Erythroblast (primary cell): ENCODE data around the gene RASSF7.

Source experiments
- GATA1 ChIP-seq: IDR thresholded peaks from 2 replicates; pipeline ENCODE4 v1.6.1; 2011; ENCODE audit warnings: low read depth, mild to moderate bottlenecking, control low read depth, low read length, moderate library complexity
- POLR2A ChIP-seq: IDR thresholded peaks from 2 replicates; pipeline ENCODE4 v1.6.1; 2011; ENCODE audit warnings: mild to moderate bottlenecking, low read length

DNA sequence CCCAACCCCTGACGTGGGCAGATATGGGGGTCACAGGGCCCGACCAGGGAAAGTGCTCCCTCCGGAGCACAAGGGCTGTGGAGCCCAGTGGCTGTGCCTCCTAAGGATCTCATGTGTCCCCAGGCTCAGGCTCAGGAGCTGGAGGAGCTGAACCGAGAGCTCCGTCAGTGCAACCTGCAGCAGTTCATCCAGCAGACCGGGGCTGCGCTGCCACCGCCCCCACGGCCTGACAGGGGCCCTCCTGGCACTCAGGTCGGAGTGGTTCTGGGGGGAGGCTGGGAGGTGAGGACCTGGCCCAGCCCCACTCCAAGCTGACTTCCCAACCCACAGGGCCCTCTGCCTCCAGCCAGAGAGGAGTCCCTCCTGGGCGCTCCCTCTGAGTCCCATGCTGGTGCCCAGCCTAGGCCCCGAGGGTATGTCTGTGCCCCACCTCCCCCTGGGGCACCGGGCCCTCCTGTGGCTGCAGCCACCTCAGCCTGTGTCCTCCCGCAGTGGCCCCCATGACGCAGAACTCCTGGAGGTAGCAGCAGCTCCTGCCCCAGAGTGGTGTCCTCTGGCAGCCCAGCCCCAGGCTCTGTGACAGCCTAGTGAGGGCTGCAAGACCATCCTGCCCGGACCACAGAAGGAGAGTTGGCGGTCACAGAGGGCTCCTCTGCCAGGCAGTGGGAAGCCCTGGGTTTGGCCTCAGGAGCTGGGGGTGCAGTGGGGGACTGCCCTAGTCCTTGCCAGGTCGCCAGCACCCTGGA, 2.5 kb downstream of the RASSF7 start:
- TF ChIP-seq POLR2A (no peak), GATA1 (no peak)
